Measurements from ENCODE around the gene LMBR1. TPM values are rescaled to one million over a fixed set of nuclear protein-coding genes. Genes with fewer than 3 reads are reported as not detected.
A peak's percentile ranks its signal among the peaks of the same experiment; 100 is the strongest.
"Not testable (repeated sequence)": the region's sequence is repeated elsewhere in the genome, so short reads cannot be mapped to it uniquely, and the experiment has no call there.

LMBR1 gene
- total and polyA plus RNA-seq, 4 experiments from 2014 or later: 35.3 to 97.4 (median 55.2) TPM

DNA sequence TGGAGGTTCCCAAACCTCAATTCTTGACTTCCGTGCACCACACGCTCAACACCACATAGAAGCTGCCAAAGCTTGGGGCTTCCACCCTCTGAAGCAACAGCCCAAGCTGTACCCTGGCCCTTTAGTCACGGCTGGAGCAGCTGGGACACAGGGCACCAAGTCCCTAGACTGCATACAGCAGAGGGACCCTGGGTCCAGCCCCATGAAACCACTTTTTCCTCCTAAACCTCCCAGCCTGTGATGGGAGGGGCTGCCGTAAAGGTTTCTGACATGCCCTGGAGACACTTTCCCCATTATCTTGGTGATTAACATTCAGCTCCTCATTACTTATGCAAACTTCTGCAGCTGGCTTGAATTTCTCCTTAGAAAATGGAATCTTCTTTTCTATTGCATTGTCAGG, 194.5 kb downstream of the LMBR1 start:
- H3K9me3 ChIP-seq (ENCODE audit: control insufficient read depth in 1 of 2, low read length in 2 of 2); CTCF ChIA-PET (ENCODE audit: partially characterized antibody); H3K4me1 ChIP-seq (ENCODE audit: insufficient read depth, low read length); DNase-seq; H3K4me3 Mint-ChIP-seq; H3K4me3 ChIP-seq (ENCODE audit: low read length in 2 of 2); POLR2A ChIA-PET (ENCODE audit: partially characterized antibody); H3K27ac ChIP-seq (ENCODE audit: low read depth, low read length); H3K27me3 ChIP-seq (ENCODE audit: insufficient read depth, low read length); intact Hi-C loops (cut with micrococcal nuclease); H3K36me3 ChIP-seq (ENCODE audit: insufficient read depth, low read length); H3K4me1 Mint-ChIP-seq; H3K27ac Mint-ChIP-seq; H3K27me3 Mint-ChIP-seq: not testable (repeated sequence)
- Mint-ChIP-seq H3K36me3 (peaks cover 59 to 74% of the 10 kb centered on the region in 2 donors), H3K9me3 (peaks cover 3 to 54% (median 38%) of the 10 kb centered on the region in 8 donors)

DNA sequence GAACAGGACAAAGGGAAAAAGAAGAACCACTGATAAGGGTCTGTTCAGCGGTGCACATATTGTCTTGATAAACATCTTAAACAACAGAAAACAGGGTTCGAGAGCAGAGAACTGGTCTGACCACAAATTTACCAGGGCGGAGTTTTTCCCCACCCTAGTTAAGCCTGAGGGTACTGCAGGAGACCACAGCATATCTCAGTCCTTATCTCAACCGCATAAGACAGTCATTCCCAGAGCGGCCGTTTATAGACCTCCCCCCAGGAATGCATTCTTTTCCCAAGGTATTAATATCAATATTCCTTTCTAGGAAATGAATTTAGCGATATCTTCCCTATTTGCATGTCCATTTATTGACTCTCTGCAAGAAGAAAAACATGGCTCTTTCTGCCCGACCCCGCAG, 195.7 kb downstream of the LMBR1 start:
- H3K36me3 ChIP-seq (ENCODE audit: insufficient read depth, low read length); H3K27ac ChIP-seq (ENCODE audit: low read depth, low read length); intact Hi-C loops (cut with micrococcal nuclease); H3K27ac Mint-ChIP-seq; H3K4me1 ChIP-seq (ENCODE audit: insufficient read depth, low read length); H3K27me3 ChIP-seq (ENCODE audit: insufficient read depth, low read length); DNase-seq; POLR2A ChIA-PET (ENCODE audit: partially characterized antibody); H3K9me3 ChIP-seq (ENCODE audit: control insufficient read depth in 1 of 2, low read length in 2 of 2); H3K27me3 Mint-ChIP-seq; CTCF ChIA-PET (ENCODE audit: partially characterized antibody); H3K4me3 Mint-ChIP-seq; H3K4me3 ChIP-seq (ENCODE audit: low read length in 2 of 2): not testable (repeated sequence)
- peaks cover 3 to 51% (median 36%) of the 10 kb centered on the region in 8 donors for H3K9me3 Mint-ChIP-seq
- peaks cover 56 to 77% of the 10 kb centered on the region in 2 donors for H3K36me3 Mint-ChIP-seq
- peaks cover 0 to 10% (median 5%) of the 10 kb centered on the region in 4 donors for H3K4me1 Mint-ChIP-seq

DNA sequence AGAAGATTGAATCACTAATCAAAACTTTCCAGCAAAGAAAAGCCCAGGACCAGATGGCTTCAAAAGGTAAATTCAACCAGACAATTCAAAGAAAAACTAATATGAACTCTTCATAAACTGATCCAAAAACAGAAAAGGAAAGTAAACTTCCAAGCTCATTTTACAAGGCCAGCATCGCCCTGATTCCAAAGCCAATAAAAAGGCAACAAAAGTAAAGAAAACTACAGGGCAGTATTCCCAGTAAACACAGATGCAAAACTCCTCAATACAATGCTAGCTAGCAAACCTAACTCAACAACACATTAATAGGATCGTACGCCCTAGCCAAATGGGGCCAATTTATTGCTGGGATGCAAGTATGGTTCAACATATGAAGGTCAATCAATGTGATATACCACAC, 199.4 kb downstream of the LMBR1 start:
- H3K4me1 Mint-ChIP-seq: peaks cover 0 to 10% (median 5%) of the 10 kb centered on the region in 4 donors
- intact Hi-C loops (cut with micrococcal nuclease): no loop called here
- H3K27me3 ChIP-seq (ENCODE audit: insufficient read depth, low read length): no peaks in the 10 kb centered on the region
- no peaks in the 10 kb centered on the region for H3K36me3 ChIP-seq (ENCODE audit: insufficient read depth, low read length)
- no peak overlapping the region for H3K27ac ChIP-seq (ENCODE audit: low read depth, low read length)
- no peak for DNase-seq
- H3K9me3 Mint-ChIP-seq: peaks cover 0 to 31% (median 23%) of the 10 kb centered on the region in 8 donors
- H3K4me3 ChIP-seq (ENCODE audit: low read length in 2 of 2): no peak overlapping the region
- H3K27ac Mint-ChIP-seq: peak overlapping the region in 1 of 7 donors; percentile 8
- ChIA-PET POLR2A (ENCODE audit: partially characterized antibody) (no interaction called here), CTCF (ENCODE audit: partially characterized antibody) (no interaction called here)
- no peaks in the 10 kb centered on the region for H3K4me1 ChIP-seq (ENCODE audit: insufficient read depth, low read length)
- H3K4me3 Mint-ChIP-seq: no peak overlapping the region
- peaks cover 35 to 60% of the 10 kb centered on the region in 2 donors for H3K36me3 Mint-ChIP-seq
- H3K27me3 Mint-ChIP-seq: no peaks in the 10 kb centered on the region
- H3K9me3 ChIP-seq (ENCODE audit: control insufficient read depth in 1 of 2, low read length in 2 of 2): peaks cover 0 to 4% of the 10 kb centered on the region in 2 donors

DNA sequence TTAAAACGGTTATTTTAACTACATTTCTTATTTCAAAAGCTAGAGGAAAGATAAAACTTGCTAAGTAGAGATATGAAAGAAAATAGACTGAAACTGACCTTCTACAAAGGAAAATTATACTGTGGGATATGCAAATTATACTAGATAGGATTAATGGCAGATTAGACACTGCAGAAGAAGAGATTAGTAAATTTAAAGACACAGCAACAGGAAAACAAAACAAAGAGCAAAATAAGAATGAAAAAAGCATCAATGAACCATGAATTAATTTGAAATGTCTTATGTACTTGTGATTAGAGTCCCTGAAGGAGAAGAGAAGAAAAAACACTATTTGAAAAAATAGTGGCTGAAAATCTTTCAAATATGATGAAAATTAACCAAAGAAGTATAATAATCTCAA, 200.1 kb downstream of the LMBR1 start:
- Mint-ChIP-seq H3K36me3 (peaks cover 32 to 54% of the 10 kb centered on the region in 2 donors), H3K4me3 (no peak overlapping the region)

DNA sequence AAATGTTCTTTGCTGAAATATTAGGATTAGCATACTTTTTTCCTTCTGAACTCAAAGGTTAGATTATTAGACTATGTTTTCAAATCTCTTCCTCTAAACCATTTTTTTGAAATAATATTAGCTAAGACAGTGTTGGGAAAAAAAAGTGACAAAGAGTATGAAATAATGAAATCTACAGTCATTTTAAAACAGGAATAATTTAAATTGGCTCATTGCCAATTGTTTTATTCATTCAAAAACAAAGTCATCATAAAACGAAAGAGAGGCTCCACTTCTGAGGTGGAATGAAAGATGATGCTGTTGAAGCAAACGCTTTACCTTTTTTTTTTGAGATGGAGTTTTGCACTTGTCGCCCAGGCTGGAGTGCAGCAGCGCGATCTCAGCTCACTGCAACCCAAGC, 201.2 kb downstream of the LMBR1 start:
- no peak overlapping the region for H3K4me3 ChIP-seq (ENCODE audit: low read length in 2 of 2)
- DNase-seq: no peak
- H3K4me1 ChIP-seq (ENCODE audit: insufficient read depth, low read length): no peaks in the 10 kb centered on the region
- no peak overlapping the region for H3K4me3 Mint-ChIP-seq
- no peak overlapping the region for H3K27ac ChIP-seq (ENCODE audit: low read depth, low read length)
- H3K36me3 ChIP-seq (ENCODE audit: insufficient read depth, low read length): no peaks in the 10 kb centered on the region
- intact Hi-C loops (cut with micrococcal nuclease): no loop called here
- H3K4me1 Mint-ChIP-seq: peaks cover 0 to 10% (median 5%) of the 10 kb centered on the region in 4 donors
- H3K36me3 Mint-ChIP-seq: peaks cover 25 to 43% of the 10 kb centered on the region in 2 donors
- ChIA-PET POLR2A (ENCODE audit: partially characterized antibody) (no interaction called here), CTCF (ENCODE audit: partially characterized antibody) (no interaction called here)
- H3K27ac Mint-ChIP-seq: no peak overlapping the region
- no peaks in the 10 kb centered on the region for H3K27me3 ChIP-seq (ENCODE audit: insufficient read depth, low read length)
- H3K9me3 ChIP-seq (ENCODE audit: control insufficient read depth in 1 of 2, low read length in 2 of 2): no peaks in the 10 kb centered on the region
- H3K9me3 Mint-ChIP-seq: peaks cover 0 to 15% (median 11%) of the 10 kb centered on the region in 8 donors
- no peaks in the 10 kb centered on the region for H3K27me3 Mint-ChIP-seq

More for the DNA sequence above, 200.1 kb downstream of the LMBR1 start:
- H3K36me3 ChIP-seq (ENCODE audit: insufficient read depth, low read length): no peaks in the 10 kb centered on the region
- H3K27me3 Mint-ChIP-seq: no peaks in the 10 kb centered on the region
- DNase-seq: no peak
- no peak overlapping the region for H3K4me3 ChIP-seq (ENCODE audit: low read length in 2 of 2)
- ChIA-PET CTCF (ENCODE audit: partially characterized antibody) (no interaction called here), POLR2A (ENCODE audit: partially characterized antibody) (no interaction called here)
- H3K9me3 Mint-ChIP-seq: peaks cover 0 to 26% (median 21%) of the 10 kb centered on the region in 8 donors
- H3K9me3 ChIP-seq (ENCODE audit: control insufficient read depth in 1 of 2, low read length in 2 of 2): peaks cover 0 to 2% of the 10 kb centered on the region in 2 donors
- H3K27ac Mint-ChIP-seq: no peak overlapping the region
- H3K27ac ChIP-seq (ENCODE audit: low read depth, low read length): no peak overlapping the region
- H3K27me3 ChIP-seq (ENCODE audit: insufficient read depth, low read length): no peaks in the 10 kb centered on the region
- peaks cover 0 to 10% (median 5%) of the 10 kb centered on the region in 4 donors for H3K4me1 Mint-ChIP-seq
- H3K4me1 ChIP-seq (ENCODE audit: insufficient read depth, low read length): no peaks in the 10 kb centered on the region
- intact Hi-C loops (cut with micrococcal nuclease): no loop called here

DNA sequence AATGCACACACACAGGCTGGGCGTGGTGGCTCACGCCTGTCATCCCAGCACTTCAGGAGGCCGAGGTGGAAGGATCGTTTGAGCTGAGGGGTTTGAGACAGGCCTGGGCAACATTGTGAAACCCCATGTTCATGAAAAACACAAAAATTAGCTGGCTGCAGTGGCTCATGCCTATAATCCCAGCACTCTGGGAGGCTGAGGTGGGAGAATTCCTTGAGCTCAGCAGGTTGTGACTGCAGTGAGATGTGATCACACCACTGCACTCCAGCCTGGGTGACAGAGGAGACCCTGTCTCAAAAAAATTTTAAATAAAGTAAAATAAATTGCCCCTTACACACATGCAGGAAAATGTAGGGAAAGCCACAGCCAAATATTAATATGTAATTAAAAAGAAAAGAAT, 208.3 kb downstream of the LMBR1 start:
- no peak overlapping the region for H3K4me3 Mint-ChIP-seq
- H3K9me3 ChIP-seq (ENCODE audit: control insufficient read depth in 1 of 2, low read length in 2 of 2): no peaks in the 10 kb centered on the region
- DNase-seq: no peak
- intact Hi-C loops (cut with micrococcal nuclease): no loop called here
- no peaks in the 10 kb centered on the region for H3K36me3 ChIP-seq (ENCODE audit: insufficient read depth, low read length)
- H3K27ac Mint-ChIP-seq: no peak overlapping the region
- no peak overlapping the region for H3K4me3 ChIP-seq (ENCODE audit: low read length in 2 of 2)
- no peaks in the 10 kb centered on the region for H3K27me3 Mint-ChIP-seq
- H3K4me1 ChIP-seq (ENCODE audit: insufficient read depth, low read length): no peaks in the 10 kb centered on the region
- no peaks in the 10 kb centered on the region for H3K9me3 Mint-ChIP-seq
- peaks cover 21 to 42% of the 10 kb centered on the region in 2 donors for H3K36me3 Mint-ChIP-seq
- ChIA-PET CTCF (ENCODE audit: partially characterized antibody) (no interaction called here), POLR2A (ENCODE audit: partially characterized antibody) (no interaction called here)
- no peaks in the 10 kb centered on the region for H3K27me3 ChIP-seq (ENCODE audit: insufficient read depth, low read length)
- no peak overlapping the region for H3K27ac ChIP-seq (ENCODE audit: low read depth, low read length)
- no peaks in the 10 kb centered on the region for H3K4me1 Mint-ChIP-seq

DNA sequence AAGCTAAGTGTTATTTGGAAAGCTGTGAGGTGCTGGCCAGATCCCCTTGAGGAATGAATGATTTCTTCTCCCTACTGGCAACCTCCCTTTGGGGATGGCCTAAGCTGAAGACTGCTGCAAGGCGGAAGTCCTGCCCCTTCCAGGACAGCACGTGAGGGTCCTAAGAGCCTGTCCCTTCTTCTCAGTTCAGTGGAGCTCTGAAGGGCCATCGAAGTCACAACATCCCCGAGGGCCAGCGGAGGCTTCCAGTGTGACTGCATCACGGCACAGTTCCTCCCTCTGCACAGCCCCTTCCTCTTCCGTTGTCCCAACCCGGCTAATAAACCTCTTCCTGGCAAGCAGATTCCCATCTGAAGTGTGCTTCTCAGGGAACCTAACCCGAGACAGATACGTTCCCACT, 208.7 kb downstream of the LMBR1 start:
- CTCF ChIA-PET (ENCODE audit: partially characterized antibody): no interaction called here
- peaks cover 21 to 46% of the 10 kb centered on the region in 2 donors for H3K36me3 Mint-ChIP-seq

DNA sequence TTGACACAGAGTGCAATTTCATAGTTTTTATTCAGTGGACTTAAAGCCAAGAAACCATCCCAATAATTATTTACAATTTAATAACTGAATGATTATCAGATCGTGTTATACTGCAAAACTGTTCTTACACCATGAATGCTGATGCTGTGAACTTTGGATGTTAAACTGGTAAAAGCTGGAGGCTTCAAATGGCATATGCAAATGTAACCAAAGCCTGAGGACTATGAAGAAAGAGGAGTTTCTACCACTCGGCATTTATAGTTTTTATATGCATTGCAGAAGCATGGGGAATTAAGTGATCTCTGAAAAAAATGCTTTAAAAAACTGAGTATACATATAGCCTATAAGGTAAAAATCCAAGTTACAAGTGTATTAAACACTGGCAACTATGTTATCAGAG, 210.1 kb downstream of the LMBR1 start:
- H3K4me1 Mint-ChIP-seq: no peaks in the 10 kb centered on the region
- no peaks in the 10 kb centered on the region for H3K9me3 ChIP-seq (ENCODE audit: control insufficient read depth in 1 of 2, low read length in 2 of 2)
- no peaks in the 10 kb centered on the region for H3K27me3 Mint-ChIP-seq
- POLR2A ChIA-PET (ENCODE audit: partially characterized antibody): no interaction called here
- H3K27me3 ChIP-seq (ENCODE audit: insufficient read depth, low read length): no peaks in the 10 kb centered on the region
- intact Hi-C loops (cut with micrococcal nuclease): no loop called here
- H3K9me3 Mint-ChIP-seq: no peaks in the 10 kb centered on the region
- CTCF ChIA-PET (ENCODE audit: partially characterized antibody): no interaction called here
- no peak overlapping the region for H3K27ac ChIP-seq (ENCODE audit: low read depth, low read length)
- H3K36me3 ChIP-seq (ENCODE audit: insufficient read depth, low read length): peaks cover 7% of the 10 kb centered on the region
- DNase-seq: no peak
- H3K4me3 ChIP-seq (ENCODE audit: low read length in 2 of 2): no peak overlapping the region
- H3K27ac Mint-ChIP-seq: no peak overlapping the region
- no peaks in the 10 kb centered on the region for H3K4me1 ChIP-seq (ENCODE audit: insufficient read depth, low read length)
- peaks cover 31 to 58% of the 10 kb centered on the region in 2 donors for H3K36me3 Mint-ChIP-seq
- no peak overlapping the region for H3K4me3 Mint-ChIP-seq

More for the DNA sequence above, 208.7 kb downstream of the LMBR1 start:
- H3K27me3 Mint-ChIP-seq: no peaks in the 10 kb centered on the region
- no peaks in the 10 kb centered on the region for H3K27me3 ChIP-seq (ENCODE audit: insufficient read depth, low read length)
- intact Hi-C loops (cut with micrococcal nuclease): no loop called here
- no peaks in the 10 kb centered on the region for H3K36me3 ChIP-seq (ENCODE audit: insufficient read depth, low read length)
- no peak overlapping the region for H3K4me3 Mint-ChIP-seq
- POLR2A ChIA-PET (ENCODE audit: partially characterized antibody): no interaction called here
- H3K9me3 Mint-ChIP-seq: no peaks in the 10 kb centered on the region
- no peak overlapping the region for H3K27ac Mint-ChIP-seq
- no peaks in the 10 kb centered on the region for H3K9me3 ChIP-seq (ENCODE audit: control insufficient read depth in 1 of 2, low read length in 2 of 2)
- H3K27ac ChIP-seq (ENCODE audit: low read depth, low read length): no peak overlapping the region
- H3K4me3 ChIP-seq (ENCODE audit: low read length in 2 of 2): no peak overlapping the region
- H3K4me1 ChIP-seq (ENCODE audit: insufficient read depth, low read length): no peaks in the 10 kb centered on the region
- no peak for DNase-seq
- H3K4me1 Mint-ChIP-seq: no peaks in the 10 kb centered on the region

Measured in CD4-positive, alpha-beta memory T cell (primary cell).